B cell (primary cell): ENCODE measurements around the gene HEXIM2. TPM values are rescaled to one million over a fixed set of nuclear protein-coding genes. Genes with fewer than 3 reads are reported as not detected.

ENCODE experiments used
- ATAC-seq: fragments of 200-7000 bp; cut with Tn5 transposase; one replicate; pipeline ENCODE4 v1.10.0; 2021; ENCODE audit warnings: low read depth, mild to moderate bottlenecking, moderate number of reproducible peaks, moderate library complexity
- CTCF ChIA-PET: fragments of 350-600 bp; sonication (Branson Sonifier 250); formaldehyde crosslinking; loops from one replicate; lab custom pipeline; 2021; ENCODE audit warnings: antibody characterized with exemption, inconsistent platforms; lab: Charles Lee
- POLR2A ChIA-PET: fragments of 350-600 bp; sonication (Branson Sonifier 250); formaldehyde crosslinking; loops from one replicate; lab custom pipeline; 2021; ENCODE audit warnings: antibody characterized with exemption; lab: Charles Lee
- DNase-seq: peaks from one replicate; pipeline ENCODE4 v3.0.0; 2013
- H2AFZ ChIP-seq: 2 replicates; pipeline ENCODE4 v1.6.1; 2012; ENCODE audit warnings: mild to moderate bottlenecking, low read depth, low read length; ENCODE audit not compliant: insufficient read depth, poor library complexity, severe bottlenecking
- H3K27ac ChIP-seq, 2 donors: 1 replicate in 1 of 2; 2 replicates in 1 of 2; pipeline ENCODE4 v1.5.1; 2012 to 2013; ENCODE audit warnings: low read length in 2 of 2, mild to moderate bottlenecking in 2 of 2, moderate library complexity in 1 of 2
- H3K27me3 ChIP-seq, 4 experiments: fragments of 200-600 bp in 1 of 4; sonication (generic) in 1 of 4; replicated peaks in 1 of 4; 1 replicate in 2 of 4; 2 replicates in 2 of 4; pipeline versions ENCODE4 v1.6.1 to v1.7.0; 2013 to 2016; ENCODE audit warnings: low read length in 3 of 4, mild to moderate bottlenecking in 2 of 4, mixed read lengths in 1 of 4, moderate library complexity in 1 of 4; ENCODE audit not compliant: insufficient read depth in 4 of 4, control insufficient read depth in 3 of 4; ENCODE audit errors: control extremely low read depth in 1 of 4
- H3K36me3 ChIP-seq, 2 experiments: replicated peaks in 1 of 2; 1 replicate in 1 of 2; 2 replicates in 1 of 2; pipeline versions ENCODE4 v1.6.1 to v1.7.1; 2013; ENCODE audit warnings: low read length in 1 of 2; ENCODE audit not compliant: insufficient read depth in 2 of 2, control insufficient read depth in 1 of 2; ENCODE audit errors: control extremely low read depth in 1 of 2, extremely low read depth in 1 of 2
- H3K4me1 ChIP-seq, 2 donors: fragments of 200-600 bp in 1 of 2; sonication (generic) in 1 of 2; 1 replicate in 1 of 2; 2 replicates in 1 of 2; pipeline versions ENCODE4 v1.5.1 to v1.6.1; 2013 to 2017; ENCODE audit warnings: low read length in 2 of 2; ENCODE audit not compliant: control insufficient read depth in 2 of 2, insufficient read depth in 2 of 2
- H3K4me2 ChIP-seq: replicated peaks from 2 replicates; pipeline ENCODE3; 2012; ENCODE audit warnings: mild to moderate bottlenecking, low read depth, low read length; ENCODE audit not compliant: poor library complexity, severe bottlenecking
- H3K4me3 ChIP-seq, 5 experiments: fragments of 200-600 bp in 1 of 5; sonication (generic) in 1 of 5; 1 replicate in 3 of 5; 2 replicates in 2 of 5; pipeline versions ENCODE4 v1.5.1 to v1.7.0; 2011 to 2016; ENCODE audit warnings: low read length in 4 of 5, mild to moderate bottlenecking in 4 of 5, low read depth in 2 of 5, control low read depth in 1 of 5, moderate library complexity in 1 of 5; ENCODE audit not compliant: insufficient read depth in 1 of 5; ENCODE audit errors: control extremely low read depth in 1 of 5, extremely low read depth in 1 of 5
- H3K79me2 ChIP-seq: fragments of 200-600 bp; sonication (generic); one replicate; pipeline ENCODE4 v1.6.0; 2016; ENCODE audit warnings: low read length; ENCODE audit not compliant: control insufficient read depth, insufficient read depth
- H3K9ac ChIP-seq: fragments of 200-600 bp; sonication (generic); 2 replicates; pipeline ENCODE4 v1.6.1; 2017; ENCODE audit warnings: mild to moderate bottlenecking, low read length, moderate library complexity
- H3K9me3 ChIP-seq, 3 donors: one replicate each; pipeline versions ENCODE4 v1.6.1 to v1.7.1; 2013; ENCODE audit warnings: low read length in 2 of 3; ENCODE audit not compliant: control insufficient read depth in 2 of 3, insufficient read depth in 1 of 3; ENCODE audit errors: control extremely low read depth in 1 of 3
- H4K20me1 ChIP-seq: 2 replicates; pipeline ENCODE4 v1.6.0; 2012; ENCODE audit warnings: mild to moderate bottlenecking, low read length; ENCODE audit not compliant: insufficient read depth, control insufficient read depth, poor library complexity, severe bottlenecking
- H3K27ac Mint-ChIP-seq: one replicate; pipeline ENCODE4 v1.8.0; 2021; ENCODE audit warnings: mixed read lengths
- H3K27me3 Mint-ChIP-seq: one replicate; pipeline ENCODE4 v1.8.0; 2021; ENCODE audit warnings: mixed read lengths
- H3K4me1 Mint-ChIP-seq: one replicate; pipeline ENCODE4 v1.8.0; 2021; ENCODE audit warnings: mixed read lengths
- H3K4me3 Mint-ChIP-seq: one replicate; pipeline ENCODE4 v1.8.0; 2021; ENCODE audit warnings: mixed read lengths
- H3K9me3 Mint-ChIP-seq: one replicate; pipeline ENCODE4 v1.8.0; 2022; ENCODE audit warnings: mixed read lengths; ENCODE audit not compliant: insufficient read depth
- CTCF ChIP-seq: fragments of 200-600 bp; IDR thresholded peaks from one replicate; pipeline ENCODE4 v1.8.0; 2022; ENCODE audit warnings: antibody characterized with exemption, mild to moderate bottlenecking
- EZH2 ChIP-seq: IDR thresholded peaks from 2 replicates; pipeline ENCODE4 v1.6.1; 2012; ENCODE audit warnings: borderline replicate concordance, low read depth, mild to moderate bottlenecking, moderate library complexity, low read length; ENCODE audit not compliant: insufficient read depth, poor library complexity, severe bottlenecking
- WGBS: methylation state at CpG from one replicate; pipeline ENCODE4 v1.1.5; 2013; ENCODE audit warnings: missing lambda C conversion rate; ENCODE audit not compliant: insufficient coverage; 5-methylcytosine and 5-hydroxymethylcytosine counted together
- intact Hi-C: fragments of 100-400 bp; cut with micrococcal nuclease; formaldehyde crosslinking; loops from one replicate; pipeline ENCODE4 v1.10.0; 2022
- polyA plus RNA-seq: library from polyadenylated mRNA; depleted of rRNA; stranded (reverse); fragments of >200 nt; gene quantifications from 2 replicates; pipeline ENCODE4 v1.2.3, GENCODE V29; 2012
- total RNA-seq, 2 donors: library from RNA; stranded (reverse); fragments of 120-200 nt in 1 of 2; gene quantifications; 1 replicate in 1 of 2; 2 replicates in 1 of 2; pipeline versions ENCODE4 v1.2.3 to v1.2.4, GENCODE V29; 2013 to 2022

The HEXIM2 gene
- total and polyA plus RNA-seq, 2 donors (not counting 1 experiment from before 2014, with no cell fraction given), result 3.7 to 10.0 TPM

DNA sequence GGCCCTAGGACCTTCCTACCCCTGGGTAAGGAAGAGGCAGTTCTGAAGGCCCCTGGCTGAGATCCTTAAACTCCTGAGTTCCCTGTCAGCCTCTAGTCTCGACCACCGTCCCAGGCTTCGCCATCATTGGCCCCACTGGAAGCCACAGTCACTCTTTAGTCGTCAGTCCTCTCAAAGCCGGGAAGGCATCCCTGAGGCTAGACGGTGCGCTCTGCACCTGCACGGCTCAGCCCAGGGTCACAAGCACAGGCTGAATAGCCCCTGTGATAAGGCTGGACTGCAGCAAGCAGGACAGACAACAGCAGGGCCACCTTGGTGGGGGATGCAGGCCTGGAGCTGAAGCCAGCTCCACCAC, 16.7 kb upstream of the HEXIM2 start:
- WGBS, result 89% methylated on average over 8 of the region's 8 CpGs
- intact Hi-C loops, result loop anchor here (5.0 kb wide), 1 partner anchor 1138 kb away; no protein-coding TSS in a partner anchor
- Histone ChIP-seq H3K9ac (no peak overlapping the region), H3K4me1 (peaks cover 23 to 52% of the 10 kb centered on the region in 2 donors), H4K20me1 (peaks cover 6% of the 10 kb centered on the region), H3K79me2 (peaks cover 21% of the 10 kb centered on the region), H3K27me3 (no peaks in the 10 kb centered on the region), H3K4me2 (peak overlapping the region; percentile 96), H3K36me3 (no peaks in the 10 kb centered on the region), H3K4me3 (peak overlapping the region in 4 of 5 experiments; percentile 55 to 58 (median 57)), H2AFZ (peak overlapping the region; percentile 81), H3K27ac (peak overlapping the region; percentile 64 to 81), H3K9me3 (peaks cover 0 to 3% (median 0%) of the 10 kb centered on the region in 3 donors)
- ChIA-PET CTCF (interaction anchor here (1.1 to 3.2 kb wide), 3 partner anchors 9 to 74 kb away, joined by 3 to 36 read pairs (median 5); partner anchors contain the start of gene ACBD4), POLR2A (interaction anchor here (0.7 to 1.5 kb wide), 5 partner anchors 10 to 84 kb away, joined by 3 to 9 read pairs (median 4); partner anchors contain the start of genes ACBD4 and HEXIM2)
- no peak for TF ChIP-seq CTCF
- TF ChIP-seq EZH2, result no peak
- Mint-ChIP-seq H3K27me3 (no peaks in the 10 kb centered on the region), H3K4me1 (peaks cover 47% of the 10 kb centered on the region), H3K9me3 (no peaks in the 10 kb centered on the region), H3K4me3 (peak overlapping the region; percentile 75), H3K27ac (peak overlapping the region; percentile 67)
- ATAC-seq (no peak), DNase-seq (peak; percentile 36)

DNA sequence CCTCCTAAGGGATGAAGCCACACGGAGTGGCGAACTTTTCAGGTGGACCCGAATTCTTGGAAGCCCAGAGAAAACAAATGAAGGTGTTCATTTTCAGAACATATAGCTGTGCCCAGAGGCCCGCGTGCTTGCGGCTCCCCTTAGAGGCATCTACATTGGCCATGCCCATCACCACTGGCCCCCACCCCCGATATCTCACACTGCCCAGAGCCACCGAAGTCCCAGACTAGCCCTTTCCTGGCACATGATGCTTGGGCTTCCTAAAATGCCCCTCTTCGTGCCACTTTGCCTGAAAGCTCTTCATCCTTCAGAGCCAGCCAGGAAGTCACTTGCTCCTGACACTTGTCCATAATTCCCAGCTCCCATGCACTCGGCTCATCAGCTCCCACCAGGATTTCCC, 15.5 kb upstream of the HEXIM2 start:
- Histone ChIP-seq H3K9me3 (peaks cover 0 to 3% (median 0%) of the 10 kb centered on the region in 3 donors), H3K27ac (no peak overlapping the region), H4K20me1 (peaks cover 6% of the 10 kb centered on the region), H2AFZ (no peak overlapping the region), H3K36me3 (no peaks in the 10 kb centered on the region), H3K4me3 (no peak overlapping the region), H3K27me3 (no peaks in the 10 kb centered on the region), H3K4me1 (peaks cover 33 to 64% of the 10 kb centered on the region in 2 donors), H3K9ac (no peak overlapping the region), H3K79me2 (peaks cover 26% of the 10 kb centered on the region), H3K4me2 (peak overlapping the region; percentile 90)
- DNase-seq (no peak), ATAC-seq (no peak)
- H3K4me3 Mint-ChIP-seq, result peak overlapping the region; percentile 91
- H3K27ac Mint-ChIP-seq, result peak overlapping the region; percentile 99
- CTCF ChIA-PET, result interaction anchor here (0.6 to 3.2 kb wide), 3 partner anchors 10 to 371 kb away, joined by 3 to 36 read pairs (median 3); partner anchors contain the start of gene ACBD4
- TF ChIP-seq EZH2 (no peak), CTCF (no peak)
- no peaks in the 10 kb centered on the region for H3K9me3 Mint-ChIP-seq
- intact Hi-C loops, result loop anchor here (5.0 kb wide), 1 partner anchor 1139 kb away; no protein-coding TSS in a partner anchor
- POLR2A ChIA-PET, result interaction anchor here (0.7 to 1.5 kb wide), 3 partner anchors 8 to 11 kb away, joined by 3 to 9 read pairs (median 4); partner anchors contain the start of gene ACBD4
- no peaks in the 10 kb centered on the region for H3K27me3 Mint-ChIP-seq
- WGBS, result 96% methylated on average over 10 of the region's 10 CpGs
- peaks cover 55% of the 10 kb centered on the region for H3K4me1 Mint-ChIP-seq
